Vagina (tissue), 2 donors: ENCODE data around the gene PLCB1.
A peak's percentile ranks its signal among the peaks of the same experiment; 100 is the strongest.

Source experiments
- POLR2A ChIP-seq, 2 donors: fragments of 450-650 bp; IDR thresholded peaks; one replicate each; pipeline ENCODE4 v1.6.1; 2017; ENCODE audit warnings: antibody characterized with exemption in 2 of 2, mild to moderate bottlenecking in 2 of 2, moderate library complexity in 2 of 2
- POLR2AphosphoS5 ChIP-seq, 2 donors: sonication (generic); formaldehyde crosslinking; IDR thresholded peaks; one replicate each; pipeline ENCODE4 v1.9.0; 2017; ENCODE audit warnings: antibody characterized with exemption in 2 of 2, mild to moderate bottlenecking in 2 of 2, low read depth in 1 of 2; ENCODE audit not compliant: insufficient read depth in 1 of 2
- TF ChIP-seq, protein P1 (sequence below), 3 experiments: fragments of 450-650 bp in 2 of 3; fragments of 200-600 bp in 1 of 3; sonication (generic) in 1 of 3; IDR thresholded peaks; one replicate each; pipeline ENCODE4 v1.5.1; 2017 to 2019; ENCODE audit warnings: antibody characterized with exemption in 3 of 3, mild to moderate bottlenecking in 2 of 3, moderate library complexity in 2 of 3

- TF ChIP-seq, protein P1, sequence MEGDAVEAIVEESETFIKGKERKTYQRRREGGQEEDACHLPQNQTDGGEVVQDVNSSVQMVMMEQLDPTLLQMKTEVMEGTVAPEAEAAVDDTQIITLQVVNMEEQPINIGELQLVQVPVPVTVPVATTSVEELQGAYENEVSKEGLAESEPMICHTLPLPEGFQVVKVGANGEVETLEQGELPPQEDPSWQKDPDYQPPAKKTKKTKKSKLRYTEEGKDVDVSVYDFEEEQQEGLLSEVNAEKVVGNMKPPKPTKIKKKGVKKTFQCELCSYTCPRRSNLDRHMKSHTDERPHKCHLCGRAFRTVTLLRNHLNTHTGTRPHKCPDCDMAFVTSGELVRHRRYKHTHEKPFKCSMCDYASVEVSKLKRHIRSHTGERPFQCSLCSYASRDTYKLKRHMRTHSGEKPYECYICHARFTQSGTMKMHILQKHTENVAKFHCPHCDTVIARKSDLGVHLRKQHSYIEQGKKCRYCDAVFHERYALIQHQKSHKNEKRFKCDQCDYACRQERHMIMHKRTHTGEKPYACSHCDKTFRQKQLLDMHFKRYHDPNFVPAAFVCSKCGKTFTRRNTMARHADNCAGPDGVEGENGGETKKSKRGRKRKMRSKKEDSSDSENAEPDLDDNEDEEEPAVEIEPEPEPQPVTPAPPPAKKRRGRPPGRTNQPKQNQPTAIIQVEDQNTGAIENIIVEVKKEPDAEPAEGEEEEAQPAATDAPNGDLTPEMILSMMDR (IDR thresholded peaks at IDR 0.05) = peak in 2 of 3 experiments; percentile 60 to 70
- no peak for TF ChIP-seq POLR2A (IDR thresholded peaks at IDR 0.05)
- TF ChIP-seq POLR2AphosphoS5 (IDR thresholded peaks at IDR 0.05; ENCODE audit: insufficient read depth in 1 of 2, low read depth in 1 of 2) = no peak
These were observed 589.0 kb downstream of the PLCB1 start for GRCh38 chr20:8721098-8721497.
